WTC11 (cell line): ENCODE measurements around the gene VWC2. TPM values are rescaled to one million over a fixed set of nuclear protein-coding genes. Genes with fewer than 3 reads are reported as not detected.

ENCODE experiments used
- ATAC-seq: fragments of 200-7000 bp; cut with Tn5 transposase; 2 replicates; pipeline ENCODE4 v1.10.0; 2021; ENCODE audit warnings: mild to moderate bottlenecking, moderate library complexity
- CTCF ChIA-PET: fragments of 300-600 bp; sonication (Branson Sonifier 250); formaldehyde crosslinking; loops from one replicate; lab custom pipeline; 2021; ENCODE audit warnings: antibody characterized with exemption; lab: Charles Lee
- POLR2A ChIA-PET: fragments of 350-600 bp; sonication (Branson Sonifier 250); formaldehyde crosslinking; loops from one replicate; lab custom pipeline; 2021; ENCODE audit warnings: antibody characterized with exemption; lab: Charles Lee
- DNase-seq: peaks from one replicate; pipeline ENCODE4 v3.0.0; 2021; ENCODE audit warnings: low spot score
- H3K27ac Mint-ChIP-seq: 2 replicates; pipeline ENCODE4 v1.8.0; 2021; ENCODE audit warnings: mixed read lengths
- H3K27me3 Mint-ChIP-seq: 2 replicates; pipeline ENCODE4 v1.8.0; 2021; ENCODE audit warnings: low read depth, mild to moderate bottlenecking, moderate library complexity, mixed read lengths
- H3K36me3 Mint-ChIP-seq: 2 replicates; pipeline ENCODE4 v1.8.0; 2021; ENCODE audit warnings: mixed read lengths
- H3K4me1 Mint-ChIP-seq: 2 replicates; pipeline ENCODE4 v1.8.0; 2022; ENCODE audit warnings: mixed read lengths
- H3K4me3 Mint-ChIP-seq: 2 replicates; pipeline ENCODE4 v1.8.0; 2021; ENCODE audit warnings: mild to moderate bottlenecking, moderate library complexity, mixed read lengths
- H3K9me3 Mint-ChIP-seq: 2 replicates; pipeline ENCODE4 v1.8.0; 2021; ENCODE audit warnings: mixed read lengths
- ATF1 ChIP-seq: sonication (generic); formaldehyde crosslinking; IDR thresholded peaks from 2 replicates; pipeline ENCODE4 v1.8.1; 2023; ENCODE audit warnings: mild to moderate bottlenecking, moderate library complexity, missing genetic modification reagents
- EMX1 ChIP-seq: fragments of 250-450 bp; sonication (Bioruptor Pico); IDR thresholded peaks from 2 replicates; pipeline ENCODE4 v1.8.0; 2021; ENCODE audit warnings: mild to moderate bottlenecking
- FOXJ3 ChIP-seq: sonication (generic); formaldehyde crosslinking; IDR thresholded peaks from 2 replicates; pipeline ENCODE4 v1.9.0; 2021; ENCODE audit warnings: missing genetic modification reagents, mild to moderate bottlenecking, borderline replicate concordance
- FOXP1 ChIP-seq: sonication (generic); formaldehyde crosslinking; IDR thresholded peaks from 2 replicates; pipeline ENCODE4 v1.8.0; 2022; ENCODE audit warnings: missing genetic modification reagents, mild to moderate bottlenecking, moderate library complexity, borderline replicate concordance
- IRF2 ChIP-seq: sonication (generic); formaldehyde crosslinking; IDR thresholded peaks from 2 replicates; pipeline ENCODE4 v1.8.0; 2022; ENCODE audit warnings: low read depth, missing genetic modification reagents, borderline replicate concordance
- JAZF1 ChIP-seq: fragments of 250-450 bp; sonication (Bioruptor Pico); IDR thresholded peaks from 2 replicates; pipeline ENCODE4 v1.9.0; 2021; ENCODE audit warnings: moderate library complexity, mild to moderate bottlenecking, inconsistent platforms
- JUN ChIP-seq: sonication (generic); formaldehyde crosslinking; IDR thresholded peaks from 2 replicates; pipeline ENCODE4 v1.8.0; 2023; ENCODE audit warnings: mild to moderate bottlenecking, missing genetic modification reagents
- NFE2L1 ChIP-seq: sonication (generic); formaldehyde crosslinking; IDR thresholded peaks from 2 replicates; pipeline ENCODE4 v1.8.1; 2023; ENCODE audit warnings: missing genetic modification reagents
- OVOL2 ChIP-seq: fragments of 250-450 bp; sonication (Bioruptor Pico); IDR thresholded peaks from 2 replicates; pipeline ENCODE4 v1.9.0; 2021; ENCODE audit warnings: mild to moderate bottlenecking, borderline replicate concordance
- PRRX2 ChIP-seq: fragments of 250-450 bp; sonication (Bioruptor Pico); IDR thresholded peaks from 2 replicates; pipeline ENCODE4 v1.8.0; 2021; ENCODE audit warnings: mild to moderate bottlenecking
- RORB ChIP-seq: fragments of 250-450 bp; sonication (Bioruptor Pico); IDR thresholded peaks from 2 replicates; pipeline ENCODE4 v1.9.0; 2021; ENCODE audit warnings: mild to moderate bottlenecking
- SMAD4 ChIP-seq: sonication (generic); formaldehyde crosslinking; IDR thresholded peaks from 2 replicates; pipeline ENCODE4 v1.8.0; 2022; ENCODE audit warnings: mild to moderate bottlenecking, missing genetic modification reagents
- TCF7 ChIP-seq: sonication (generic); formaldehyde crosslinking; IDR thresholded peaks from 2 replicates; pipeline ENCODE4 v1.8.0; 2022; ENCODE audit warnings: mild to moderate bottlenecking, low read depth, missing genetic modification reagents, moderate library complexity
- TP53 ChIP-seq: sonication (generic); formaldehyde crosslinking; IDR thresholded peaks from 2 replicates; pipeline ENCODE4 v1.8.1; 2023; ENCODE audit warnings: mild to moderate bottlenecking, missing genetic modification reagents
- ZBTB21 ChIP-seq: sonication (generic); formaldehyde crosslinking; IDR thresholded peaks from 2 replicates; pipeline ENCODE4 v1.8.1; 2023; ENCODE audit warnings: mild to moderate bottlenecking, missing genetic modification reagents, borderline replicate concordance
- ZNF671 ChIP-seq: fragments of 250-450 bp; sonication (Bioruptor Pico); IDR thresholded peaks from 2 replicates; pipeline ENCODE4 v1.8.0; 2021; ENCODE audit warnings: mild to moderate bottlenecking
- total RNA-seq: library from RNA; stranded (reverse); gene quantifications from 3 replicates; pipeline ENCODE4 v1.2.3, GENCODE V29; 2021
- TF ChIP-seq, protein P1 (sequence below): sonication (generic); formaldehyde crosslinking; IDR thresholded peaks from 2 replicates; pipeline ENCODE4 v1.8.1; 2022; ENCODE audit warnings: low read depth, missing genetic modification reagents, borderline replicate concordance
- TF ChIP-seq, protein P2 (sequence below): sonication (generic); formaldehyde crosslinking; IDR thresholded peaks from 2 replicates; pipeline ENCODE4 v1.8.1; 2022; ENCODE audit warnings: mild to moderate bottlenecking, moderate library complexity, missing genetic modification reagents
- TF ChIP-seq, protein P3 (sequence below): fragments of 250-450 bp; sonication (Bioruptor Pico); IDR thresholded peaks from 2 replicates; pipeline ENCODE4 v1.9.0; 2021; ENCODE audit warnings: mild to moderate bottlenecking, borderline replicate concordance
- TF ChIP-seq, protein P4 (sequence below): fragments of 250-450 bp; sonication (Bioruptor Pico); IDR thresholded peaks from 2 replicates; pipeline ENCODE4 v1.9.0; 2021; ENCODE audit warnings: moderate library complexity, mild to moderate bottlenecking, inconsistent platforms, borderline replicate concordance
- TF ChIP-seq, protein P5 (sequence below): sonication (generic); formaldehyde crosslinking; IDR thresholded peaks from 2 replicates; pipeline ENCODE4 v1.8.0; 2022; ENCODE audit warnings: missing genetic modification reagents
- TF ChIP-seq, protein P6 (sequence below): sonication (generic); formaldehyde crosslinking; conservative IDR thresholded peaks from 2 replicates; pipeline ENCODE4 v1.8.1; 2022; ENCODE audit warnings: mild to moderate bottlenecking, missing genetic modification reagents
- TF ChIP-seq, protein P7 (sequence below): sonication (generic); formaldehyde crosslinking; IDR thresholded peaks from 2 replicates; pipeline ENCODE4 v1.8.1; 2023; ENCODE audit warnings: mild to moderate bottlenecking, missing genetic modification reagents, moderate library complexity

VWC2 gene
- total RNA-seq, 1 experiment from 2014 or later, result 0.79 TPM

DNA sequence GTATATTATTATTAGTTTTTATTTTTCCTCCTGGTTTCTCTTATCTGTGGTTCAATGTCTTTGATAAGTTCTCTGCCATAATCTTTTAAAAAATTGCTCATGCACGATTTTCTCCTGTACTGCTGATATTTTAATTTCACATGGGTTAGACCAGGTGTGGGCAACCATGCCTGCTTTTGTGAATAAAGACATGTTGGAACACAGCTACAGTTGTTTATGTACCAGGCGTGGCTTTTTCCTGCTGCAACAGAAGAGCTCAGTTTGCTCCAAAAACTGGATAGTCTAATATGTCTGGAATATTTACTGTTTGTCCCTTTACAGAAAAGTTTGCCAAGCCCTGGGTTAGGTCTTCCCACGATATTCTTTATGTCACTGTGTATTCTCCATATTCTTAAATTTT is 105.2 kb downstream of the VWC2 start:
- Mint-ChIP-seq H3K9me3 (peaks cover 8% of the 10 kb centered on the region), H3K27ac (no peak overlapping the region), H3K36me3 (peaks cover 7% of the 10 kb centered on the region), H3K27me3 (no peaks in the 10 kb centered on the region), H3K4me3 (no peak overlapping the region), H3K4me1 (peaks cover 4% of the 10 kb centered on the region; the same call in 1 of the 2 replicates)
- ChIA-PET POLR2A (no interaction called here), CTCF (no interaction called here)
- DNase-seq (no peak), ATAC-seq (no peak)
- no peak for TF ChIP-seq JUN (CRISPR knock-in tag)
- TF ChIP-seq ZBTB21 (CRISPR knock-in tag), result no peak
- no peak for TF ChIP-seq EMX1
- TF ChIP-seq ZNF671 (CRISPR knock-in tag), result no peak
- TF ChIP-seq, protein P1, sequence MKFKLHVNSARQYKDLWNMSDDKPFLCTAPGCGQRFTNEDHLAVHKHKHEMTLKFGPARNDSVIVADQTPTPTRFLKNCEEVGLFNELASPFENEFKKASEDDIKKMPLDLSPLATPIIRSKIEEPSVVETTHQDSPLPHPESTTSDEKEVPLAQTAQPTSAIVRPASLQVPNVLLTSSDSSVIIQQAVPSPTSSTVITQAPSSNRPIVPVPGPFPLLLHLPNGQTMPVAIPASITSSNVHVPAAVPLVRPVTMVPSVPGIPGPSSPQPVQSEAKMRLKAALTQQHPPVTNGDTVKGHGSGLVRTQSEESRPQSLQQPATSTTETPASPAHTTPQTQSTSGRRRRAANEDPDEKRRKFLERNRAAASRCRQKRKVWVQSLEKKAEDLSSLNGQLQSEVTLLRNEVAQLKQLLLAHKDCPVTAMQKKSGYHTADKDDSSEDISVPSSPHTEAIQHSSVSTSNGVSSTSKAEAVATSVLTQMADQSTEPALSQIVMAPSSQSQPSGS (CRISPR knock-in tag), result no peak
- TF ChIP-seq, protein P2, sequence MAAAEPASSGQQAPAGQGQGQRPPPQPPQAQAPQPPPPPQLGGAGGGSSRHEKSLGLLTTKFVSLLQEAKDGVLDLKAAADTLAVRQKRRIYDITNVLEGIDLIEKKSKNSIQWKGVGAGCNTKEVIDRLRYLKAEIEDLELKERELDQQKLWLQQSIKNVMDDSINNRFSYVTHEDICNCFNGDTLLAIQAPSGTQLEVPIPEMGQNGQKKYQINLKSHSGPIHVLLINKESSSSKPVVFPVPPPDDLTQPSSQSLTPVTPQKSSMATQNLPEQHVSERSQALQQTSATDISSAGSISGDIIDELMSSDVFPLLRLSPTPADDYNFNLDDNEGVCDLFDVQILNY (CRISPR knock-in tag), result no peak
- TF ChIP-seq PRRX2 (CRISPR knock-in tag), result no peak
- no peak for TF ChIP-seq NFE2L1 (CRISPR knock-in tag)
- TF ChIP-seq, protein P3, sequence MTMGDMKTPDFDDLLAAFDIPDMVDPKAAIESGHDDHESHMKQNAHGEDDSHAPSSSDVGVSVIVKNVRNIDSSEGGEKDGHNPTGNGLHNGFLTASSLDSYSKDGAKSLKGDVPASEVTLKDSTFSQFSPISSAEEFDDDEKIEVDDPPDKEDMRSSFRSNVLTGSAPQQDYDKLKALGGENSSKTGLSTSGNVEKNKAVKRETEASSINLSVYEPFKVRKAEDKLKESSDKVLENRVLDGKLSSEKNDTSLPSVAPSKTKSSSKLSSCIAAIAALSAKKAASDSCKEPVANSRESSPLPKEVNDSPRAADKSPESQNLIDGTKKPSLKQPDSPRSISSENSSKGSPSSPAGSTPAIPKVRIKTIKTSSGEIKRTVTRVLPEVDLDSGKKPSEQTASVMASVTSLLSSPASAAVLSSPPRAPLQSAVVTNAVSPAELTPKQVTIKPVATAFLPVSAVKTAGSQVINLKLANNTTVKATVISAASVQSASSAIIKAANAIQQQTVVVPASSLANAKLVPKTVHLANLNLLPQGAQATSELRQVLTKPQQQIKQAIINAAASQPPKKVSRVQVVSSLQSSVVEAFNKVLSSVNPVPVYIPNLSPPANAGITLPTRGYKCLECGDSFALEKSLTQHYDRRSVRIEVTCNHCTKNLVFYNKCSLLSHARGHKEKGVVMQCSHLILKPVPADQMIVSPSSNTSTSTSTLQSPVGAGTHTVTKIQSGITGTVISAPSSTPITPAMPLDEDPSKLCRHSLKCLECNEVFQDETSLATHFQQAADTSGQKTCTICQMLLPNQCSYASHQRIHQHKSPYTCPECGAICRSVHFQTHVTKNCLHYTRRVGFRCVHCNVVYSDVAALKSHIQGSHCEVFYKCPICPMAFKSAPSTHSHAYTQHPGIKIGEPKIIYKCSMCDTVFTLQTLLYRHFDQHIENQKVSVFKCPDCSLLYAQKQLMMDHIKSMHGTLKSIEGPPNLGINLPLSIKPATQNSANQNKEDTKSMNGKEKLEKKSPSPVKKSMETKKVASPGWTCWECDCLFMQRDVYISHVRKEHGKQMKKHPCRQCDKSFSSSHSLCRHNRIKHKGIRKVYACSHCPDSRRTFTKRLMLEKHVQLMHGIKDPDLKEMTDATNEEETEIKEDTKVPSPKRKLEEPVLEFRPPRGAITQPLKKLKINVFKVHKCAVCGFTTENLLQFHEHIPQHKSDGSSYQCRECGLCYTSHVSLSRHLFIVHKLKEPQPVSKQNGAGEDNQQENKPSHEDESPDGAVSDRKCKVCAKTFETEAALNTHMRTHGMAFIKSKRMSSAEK (CRISPR knock-in tag), result no peak
- TF ChIP-seq, protein P4, sequence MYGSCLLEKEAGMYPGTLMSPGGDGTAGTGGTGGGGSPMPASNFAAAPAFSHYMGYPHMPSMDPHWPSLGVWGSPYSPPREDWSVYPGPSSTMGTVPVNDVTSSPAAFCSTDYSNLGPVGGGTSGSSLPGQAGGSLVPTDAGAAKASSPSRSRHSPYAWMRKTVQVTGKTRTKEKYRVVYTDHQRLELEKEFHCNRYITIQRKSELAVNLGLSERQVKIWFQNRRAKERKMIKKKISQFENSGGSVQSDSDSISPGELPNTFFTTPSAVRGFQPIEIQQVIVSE (CRISPR knock-in tag), result no peak
- no peak for TF ChIP-seq TP53
- no peak for TF ChIP-seq JAZF1

DNA sequence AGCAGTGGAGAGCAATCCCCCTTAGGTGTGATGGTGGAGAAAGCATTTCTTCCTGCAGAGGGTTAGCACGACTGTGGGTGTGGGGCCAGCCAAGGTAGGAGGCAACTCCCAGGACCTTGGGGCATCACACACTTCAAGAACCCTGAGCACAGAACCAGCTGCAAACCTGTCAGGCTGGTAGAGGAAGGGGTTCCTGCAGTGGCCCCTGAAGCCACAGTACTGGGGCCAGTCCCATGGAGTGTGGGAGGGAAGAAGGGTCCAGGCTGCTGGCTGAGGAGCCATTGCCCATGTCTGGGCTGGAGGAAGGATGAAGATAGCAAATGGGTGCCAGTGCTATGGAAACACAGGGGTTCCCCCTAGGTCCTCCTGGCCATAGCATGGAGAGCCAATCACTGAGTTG is 110.5 kb downstream of the VWC2 start:
- no peaks in the 10 kb centered on the region for H3K4me1 Mint-ChIP-seq
- H3K4me3 Mint-ChIP-seq, result no peak overlapping the region
- ChIA-PET CTCF (no interaction called here), POLR2A (no interaction called here)
- no peak for DNase-seq
- H3K27me3 Mint-ChIP-seq, result no peaks in the 10 kb centered on the region
- H3K36me3 Mint-ChIP-seq, result peaks cover 17% of the 10 kb centered on the region
- no peak for ATAC-seq
- TF ChIP-seq TCF7 (CRISPR knock-in tag), result no peak
- no peak for TF ChIP-seq ATF1 (CRISPR knock-in tag)
- TF ChIP-seq SMAD4 (CRISPR knock-in tag), result no peak
- TF ChIP-seq, protein P5, sequence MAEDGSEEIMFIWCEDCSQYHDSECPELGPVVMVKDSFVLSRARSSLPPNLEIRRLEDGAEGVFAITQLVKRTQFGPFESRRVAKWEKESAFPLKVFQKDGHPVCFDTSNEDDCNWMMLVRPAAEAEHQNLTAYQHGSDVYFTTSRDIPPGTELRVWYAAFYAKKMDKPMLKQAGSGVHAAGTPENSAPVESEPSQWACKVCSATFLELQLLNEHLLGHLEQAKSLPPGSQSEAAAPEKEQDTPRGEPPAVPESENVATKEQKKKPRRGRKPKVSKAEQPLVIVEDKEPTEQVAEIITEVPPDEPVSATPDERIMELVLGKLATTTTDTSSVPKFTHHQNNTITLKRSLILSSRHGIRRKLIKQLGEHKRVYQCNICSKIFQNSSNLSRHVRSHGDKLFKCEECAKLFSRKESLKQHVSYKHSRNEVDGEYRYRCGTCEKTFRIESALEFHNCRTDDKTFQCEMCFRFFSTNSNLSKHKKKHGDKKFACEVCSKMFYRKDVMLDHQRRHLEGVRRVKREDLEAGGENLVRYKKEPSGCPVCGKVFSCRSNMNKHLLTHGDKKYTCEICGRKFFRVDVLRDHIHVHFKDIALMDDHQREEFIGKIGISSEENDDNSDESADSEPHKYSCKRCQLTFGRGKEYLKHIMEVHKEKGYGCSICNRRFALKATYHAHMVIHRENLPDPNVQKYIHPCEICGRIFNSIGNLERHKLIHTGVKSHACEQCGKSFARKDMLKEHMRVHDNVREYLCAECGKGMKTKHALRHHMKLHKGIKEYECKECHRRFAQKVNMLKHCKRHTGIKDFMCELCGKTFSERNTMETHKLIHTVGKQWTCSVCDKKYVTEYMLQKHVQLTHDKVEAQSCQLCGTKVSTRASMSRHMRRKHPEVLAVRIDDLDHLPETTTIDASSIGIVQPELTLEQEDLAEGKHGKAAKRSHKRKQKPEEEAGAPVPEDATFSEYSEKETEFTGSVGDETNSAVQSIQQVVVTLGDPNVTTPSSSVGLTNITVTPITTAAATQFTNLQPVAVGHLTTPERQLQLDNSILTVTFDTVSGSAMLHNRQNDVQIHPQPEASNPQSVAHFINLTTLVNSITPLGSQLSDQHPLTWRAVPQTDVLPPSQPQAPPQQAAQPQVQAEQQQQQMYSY (CRISPR knock-in tag), result no peak
- no peak for TF ChIP-seq RORB (CRISPR knock-in tag)
- TF ChIP-seq, protein P6, sequence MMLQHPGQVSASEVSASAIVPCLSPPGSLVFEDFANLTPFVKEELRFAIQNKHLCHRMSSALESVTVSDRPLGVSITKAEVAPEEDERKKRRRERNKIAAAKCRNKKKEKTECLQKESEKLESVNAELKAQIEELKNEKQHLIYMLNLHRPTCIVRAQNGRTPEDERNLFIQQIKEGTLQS (CRISPR knock-in tag), result no peak
- no peak for TF ChIP-seq FOXP1
- TF ChIP-seq, protein P7, sequence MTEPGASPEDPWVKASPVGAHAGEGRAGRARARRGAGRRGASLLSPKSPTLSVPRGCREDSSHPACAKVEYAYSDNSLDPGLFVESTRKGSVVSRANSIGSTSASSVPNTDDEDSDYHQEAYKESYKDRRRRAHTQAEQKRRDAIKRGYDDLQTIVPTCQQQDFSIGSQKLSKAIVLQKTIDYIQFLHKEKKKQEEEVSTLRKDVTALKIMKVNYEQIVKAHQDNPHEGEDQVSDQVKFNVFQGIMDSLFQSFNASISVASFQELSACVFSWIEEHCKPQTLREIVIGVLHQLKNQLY (CRISPR knock-in tag), result no peak
- no peak for TF ChIP-seq OVOL2 (CRISPR knock-in tag)
- TF ChIP-seq FOXJ3 (CRISPR knock-in tag), result no peak
- TF ChIP-seq EMX1, result no peak
- TF ChIP-seq IRF2, result no peak
- H3K9me3 Mint-ChIP-seq, result peaks cover 19% of the 10 kb centered on the region
- no peak overlapping the region for H3K27ac Mint-ChIP-seq
